ENCODE results near the gene SHC4.

SHC4 gene

GRCh38 chr15:48888191-48888590 is 75.5 kb downstream of the SHC4 start:
- DNase-seq (ENCODE audit: insufficient read length, low spot score) (no peak), FAIRE-seq (peak; percentile 55)

GRCh38 chr15:48887144-48887543 is 76.6 kb downstream of the SHC4 start:
- FAIRE-seq (no peak), DNase-seq (ENCODE audit: insufficient read length, low spot score) (no peak)

- FAIRE-seq: no peak
Observed at GRCh38 chr15:48883699-48884098, 80.0 kb downstream of the SHC4 start.

GRCh38 chr15:48880070-48880634 is 83.6 kb downstream of the SHC4 start:
- FAIRE-seq (no peak), DNase-seq (ENCODE audit: insufficient read length, low spot score) (no peak)

More at GRCh38 chr15:48883699-48884098, 80.0 kb downstream of the SHC4 start:
- DNase-seq (ENCODE audit: insufficient read length, low spot score): no peak

- DNase-seq (ENCODE audit: insufficient read length, low spot score): peak; percentile 68
- peak; percentile 99 for FAIRE-seq
Observed at GRCh38 chr15:48877630-48878595, 85.8 kb downstream of the SHC4 start, which contains the start of gene EID1. Gene EID1, plus strand, starts transcription at chr15:48878134. Its CDS starts 43 bp downstream, at chr15:48878177.

GRCh38 chr15:48876057-48876456 is 87.7 kb downstream of the SHC4 start:
- DNase-seq (ENCODE audit: insufficient read length, low spot score): no peak
- no peak for FAIRE-seq

- FAIRE-seq (peak; percentile 48), DNase-seq (ENCODE audit: insufficient read length, low spot score) (no peak)
Observed at GRCh38 chr15:48875241-48875960, 88.3 kb downstream of the SHC4 start.

- DNase-seq (ENCODE audit: insufficient read length, low spot score): no peak
- no peak for FAIRE-seq
Observed at GRCh38 chr15:48872632-48873031, 91.1 kb downstream of the SHC4 start.

- DNase-seq (ENCODE audit: insufficient read length, low spot score) (no peak), FAIRE-seq (no peak)
Observed at GRCh38 chr15:48871542-48871941, 92.2 kb downstream of the SHC4 start.

- FAIRE-seq (no peak), DNase-seq (ENCODE audit: insufficient read length, low spot score) (no peak)
Observed at GRCh38 chr15:48869966-48870365, 93.8 kb downstream of the SHC4 start.

GRCh38 chr15:48868536-48868935 is 95.2 kb downstream of the SHC4 start:
- DNase-seq (ENCODE audit: insufficient read length, low spot score) (no peak), FAIRE-seq (no peak)

- no peak for FAIRE-seq
- no peak for DNase-seq (ENCODE audit: insufficient read length, low spot score)
Observed at GRCh38 chr15:48868023-48868422, 95.7 kb downstream of the SHC4 start.

- no peak for DNase-seq (ENCODE audit: insufficient read length, low spot score)
Observed at GRCh38 chr15:48866141-48866563, 97.6 kb downstream of the SHC4 start.

GRCh38 chr15:48865370-48866079 is 98.2 kb downstream of the SHC4 start:
- DNase-seq (ENCODE audit: insufficient read length, low spot score) (no peak), FAIRE-seq (no peak)

More at GRCh38 chr15:48866141-48866563, 97.6 kb downstream of the SHC4 start:
- FAIRE-seq: no peak

- FAIRE-seq: no peak
- no peak for DNase-seq (ENCODE audit: insufficient read length, low spot score)
Observed at GRCh38 chr15:48862705-48863104, 101.0 kb downstream of the SHC4 start.

- FAIRE-seq: peak; percentile 79
Observed at GRCh38 chr15:48861813-48862431, 101.8 kb downstream of the SHC4 start.

GRCh38 chr15:48859426-48859825 is 104.3 kb downstream of the SHC4 start:
- no peak for DNase-seq (ENCODE audit: insufficient read length, low spot score)
- no peak for FAIRE-seq

More at GRCh38 chr15:48861813-48862431, 101.8 kb downstream of the SHC4 start:
- DNase-seq (ENCODE audit: insufficient read length, low spot score): peak; percentile 44

GRCh38 chr15:48858401-48858800 is 105.3 kb downstream of the SHC4 start:
- FAIRE-seq (no peak), DNase-seq (ENCODE audit: insufficient read length, low spot score) (no peak)

- DNase-seq (ENCODE audit: insufficient read length, low spot score) (no peak), FAIRE-seq (no peak)
Observed at GRCh38 chr15:48856942-48857341, 106.8 kb downstream of the SHC4 start.

All from GM19239 (cell line).